Right kidney (tissue), 1 donor: ENCODE measurements around the gene HLA-B.
A peak's percentile ranks its signal among the peaks of the same experiment; 100 is the strongest.
"Not testable (repeated sequence)": the region's sequence is repeated elsewhere in the genome, so short reads cannot be mapped to it uniquely, and the experiment has no call there.

ENCODE experiments used
- DNase-seq: peaks from one replicate; pipeline ENCODE4 v3.0.0-alpha.2; 2016

HLA-B gene

GRCh38 chr6:31386099-31386498, 29.1 kb upstream of the HLA-B start:
- DNase-seq, result no peak

- DNase-seq, result no peak
Measured at GRCh38 chr6:31385041-31385440, 28.1 kb upstream of the HLA-B start.

GRCh38 chr6:31383149-31383548, 26.2 kb upstream of the HLA-B start:
- DNase-seq, result no peak

GRCh38 chr6:31381666-31382065, 24.7 kb upstream of the HLA-B start:
- DNase-seq, result no peak

GRCh38 chr6:31379850-31380249, 22.9 kb upstream of the HLA-B start:
- DNase-seq, result no peak

GRCh38 chr6:31378721-31379103, 21.7 kb upstream of the HLA-B start:
- DNase-seq, result no peak

GRCh38 chr6:31378062-31378720, 21.2 kb upstream of the HLA-B start:
- DNase-seq, result no peak

- no peak for DNase-seq
Measured at GRCh38 chr6:31377029-31377428, 20.1 kb upstream of the HLA-B start.

GRCh38 chr6:31375699-31376098, 18.7 kb upstream of the HLA-B start:
- DNase-seq, result no peak

- not testable (repeated sequence) for DNase-seq
Measured at GRCh38 chr6:31374118-31374517, 17.1 kb upstream of the HLA-B start.

- DNase-seq, result no peak
Measured at GRCh38 chr6:31368461-31368860, 11.5 kb upstream of the HLA-B start.

- peak; percentile 79 for DNase-seq
Measured at GRCh38 chr6:31366693-31367470, 9.9 kb upstream of the HLA-B start.

- DNase-seq, result no peak
Measured at GRCh38 chr6:31365864-31366263, 8.9 kb upstream of the HLA-B start.

- no peak for DNase-seq
Measured at GRCh38 chr6:31363811-31364210, 6.8 kb upstream of the HLA-B start.

GRCh38 chr6:31362751-31363150, 5.8 kb upstream of the HLA-B start:
- DNase-seq, result no peak

GRCh38 chr6:31359581-31359980, 2.6 kb upstream of the HLA-B start:
- DNase-seq, result no peak

- no peak for DNase-seq
Measured at GRCh38 chr6:31358302-31358701, 1.3 kb upstream of the HLA-B start.

GRCh38 chr6:31357886-31358285, 907 bp upstream of the HLA-B start:
- DNase-seq, result peak; percentile 14

GRCh38 chr6:31356216-31356945, 598 bp downstream of the HLA-B start:
- peak; percentile 20 for DNase-seq

GRCh38 chr6:31355583-31355948, 1.4 kb downstream of the HLA-B start:
- no peak for DNase-seq

GRCh38 chr6:31354864-31355582, 2.0 kb downstream of the HLA-B start:
- DNase-seq, result no peak

GRCh38 chr6:31354158-31354863, 2.7 kb downstream of the HLA-B start:
- no peak for DNase-seq
